G401.6 (cell line): ENCODE data around the gene ZNF787.
A peak's percentile ranks its signal among the peaks of the same experiment; 100 is the strongest.
"Not testable (repeated sequence)": the region's sequence is repeated elsewhere in the genome, so short reads cannot be mapped to it uniquely, and the experiment has no call there.

ENCODE experiments used
- FAIRE-seq: peaks from 2 replicates; lab custom pipeline; 2012; peaks lifted over from hg19 to GRCh38; lab: Jason Lieb, UNC

Gene ZNF787

DNA sequence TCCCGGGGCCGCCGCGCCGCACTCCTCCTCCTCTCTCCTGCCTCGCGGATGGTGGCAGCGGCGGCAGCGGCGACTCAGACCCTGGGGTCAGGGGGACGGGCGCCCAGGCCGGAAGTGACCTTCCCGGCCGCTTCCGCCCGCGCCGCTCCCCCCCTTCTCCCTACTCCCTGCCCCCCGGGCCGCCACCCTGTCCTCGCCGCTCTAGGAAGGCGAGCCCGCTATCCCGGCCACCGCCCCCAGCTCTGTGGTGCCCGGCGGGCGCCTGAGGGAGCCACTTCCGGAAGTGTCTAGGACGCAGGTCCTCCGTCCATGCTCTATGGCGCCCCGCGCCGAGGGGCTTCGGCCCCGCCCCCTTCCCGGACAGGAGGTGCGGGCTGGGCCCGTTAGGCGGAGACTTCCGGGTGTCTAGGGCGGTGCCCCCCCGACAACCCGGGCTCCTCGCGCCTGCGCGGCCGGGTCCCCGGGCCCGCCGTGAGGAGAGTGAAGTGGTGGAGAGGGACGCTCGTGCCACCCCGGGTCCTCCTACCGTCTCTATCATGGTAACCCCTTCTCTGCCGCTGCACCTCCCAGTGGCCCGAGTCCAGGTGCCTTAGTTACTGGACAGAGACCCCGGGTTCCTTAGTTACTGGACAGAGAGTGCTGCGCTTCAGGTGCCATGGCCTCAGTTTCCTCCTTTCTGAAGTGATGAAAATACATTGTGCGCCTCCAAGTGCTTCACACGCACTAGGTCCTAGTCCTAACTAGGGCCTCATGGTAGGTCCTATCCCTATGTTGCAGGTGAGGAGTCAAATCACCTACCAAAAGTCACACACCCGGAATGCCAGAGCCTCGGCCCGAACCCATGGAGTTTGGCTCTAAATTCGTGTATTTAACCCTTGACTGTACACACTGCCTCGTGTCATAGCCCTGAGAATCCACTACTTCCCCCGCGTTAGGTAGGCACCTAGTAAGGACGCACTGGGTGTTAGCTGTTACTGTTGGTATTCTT, at the start of gene ZNF787:
ZNF787 (minus strand) TSS at position 116 of the 988 bp plus-strand sequence. CDS start 18,078 bp downstream, outside the sequence.
- FAIRE-seq, result peak; percentile 97

- FAIRE-seq, result no peak
These were observed 49.2 kb upstream of the ZNF787 start for GRCh38 chr19:56170261-56170660.

GRCh38 chr19:56167064-56167578, 46.0 kb upstream of the ZNF787 start:
- FAIRE-seq, result no peak

- FAIRE-seq, result no peak
These were observed 42.0 kb upstream of the ZNF787 start for GRCh38 chr19:56163097-56163496.

DNA sequence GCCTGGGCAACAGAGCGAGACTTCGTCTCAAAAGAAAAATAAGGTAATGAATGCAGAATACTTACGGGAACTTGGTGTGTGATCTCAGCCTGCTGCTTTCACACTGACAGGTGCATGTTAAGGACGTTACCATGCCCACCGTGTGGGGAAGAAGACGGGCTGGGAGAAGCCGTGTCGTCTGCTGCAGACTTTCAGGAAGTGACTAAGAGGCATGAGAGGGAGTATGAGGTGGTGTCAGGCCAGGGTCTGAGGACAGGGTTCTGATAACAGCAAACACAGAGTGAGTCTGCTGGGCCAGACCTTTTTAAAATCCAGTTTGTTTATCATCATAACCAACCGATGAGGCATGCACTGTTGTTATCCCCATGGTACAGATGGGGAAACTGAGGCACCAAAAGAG, 41.2 kb upstream of the ZNF787 start:
- FAIRE-seq, result no peak

DNA sequence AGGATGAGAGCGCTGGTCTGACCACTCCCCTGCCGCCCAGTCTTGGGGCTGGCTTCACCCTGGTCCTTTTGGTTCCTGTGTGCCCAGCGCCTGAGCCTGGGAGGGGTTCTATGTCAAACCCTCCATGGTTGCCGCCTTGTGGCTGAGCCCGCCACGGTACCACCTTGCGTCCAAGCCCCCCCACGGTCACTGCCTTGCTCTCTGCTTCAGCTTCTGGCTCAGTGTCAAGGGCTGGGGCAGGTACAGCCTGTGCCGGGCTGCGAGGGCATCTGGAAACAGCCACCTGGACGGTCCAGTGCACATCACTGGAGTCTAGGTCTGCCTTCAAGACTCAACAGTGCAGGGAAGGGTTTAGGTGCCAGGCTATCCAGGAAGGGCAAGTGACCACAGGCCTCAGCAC, 40.4 kb upstream of the ZNF787 start:
- no peak for FAIRE-seq

DNA sequence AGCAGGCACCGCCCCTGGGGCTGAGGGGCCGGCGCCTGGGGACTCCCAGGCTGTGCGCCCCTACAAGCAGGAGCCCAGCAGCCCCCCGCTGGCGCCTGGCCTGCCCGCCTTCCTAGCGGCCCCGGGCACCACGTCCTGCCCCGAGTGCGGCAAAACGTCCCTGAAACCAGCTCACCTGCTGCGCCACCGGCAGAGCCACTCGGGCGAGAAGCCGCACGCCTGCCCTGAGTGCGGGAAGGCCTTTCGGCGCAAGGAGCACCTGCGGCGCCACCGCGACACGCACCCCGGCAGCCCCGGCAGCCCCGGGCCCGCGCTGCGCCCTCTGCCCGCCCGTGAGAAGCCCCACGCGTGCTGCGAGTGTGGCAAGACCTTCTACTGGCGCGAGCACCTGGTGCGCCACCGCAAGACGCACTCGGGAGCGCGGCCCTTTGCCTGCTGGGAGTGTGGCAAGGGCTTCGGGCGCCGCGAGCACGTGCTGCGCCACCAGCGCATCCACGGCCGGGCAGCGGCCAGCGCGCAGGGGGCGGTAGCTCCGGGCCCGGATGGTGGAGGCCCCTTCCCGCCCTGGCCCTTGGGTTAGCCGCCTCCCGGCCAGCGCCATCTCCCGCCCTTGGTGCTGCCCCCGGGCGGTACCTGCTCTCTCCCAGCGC, 38.7 kb upstream of the ZNF787 start:
- no peak for FAIRE-seq

- FAIRE-seq, result no peak
These were observed 38.0 kb upstream of the ZNF787 start for GRCh38 chr19:56159009-56159559.

DNA sequence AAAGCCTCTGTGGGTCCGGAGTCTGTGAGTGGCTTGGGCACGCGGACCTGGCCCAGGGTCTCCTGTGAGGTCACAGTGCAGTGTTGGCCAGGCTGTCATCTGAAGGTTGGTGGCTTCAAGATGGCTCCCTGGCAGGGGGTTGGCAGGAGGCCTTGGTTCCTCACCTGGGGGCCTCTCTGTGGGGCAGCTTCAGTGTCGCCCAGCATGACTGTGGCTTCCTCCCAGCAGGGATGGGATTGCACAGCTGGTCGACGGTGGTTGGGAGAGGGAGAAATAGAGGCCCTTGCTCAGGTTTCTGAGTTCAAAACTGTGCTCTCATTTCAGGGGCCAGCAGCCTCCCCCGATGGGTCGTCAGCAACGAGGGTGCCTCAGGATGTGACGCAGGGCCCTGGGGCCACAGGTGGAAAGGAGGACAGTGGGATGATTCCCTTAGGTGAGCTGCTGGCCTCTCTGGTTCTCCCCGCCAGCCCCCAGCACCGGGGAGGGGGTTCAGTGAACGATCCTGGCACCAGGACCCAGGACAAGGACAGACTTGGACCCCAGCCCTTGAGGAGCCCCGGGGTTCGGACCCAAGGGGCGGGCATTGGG, 37.2 kb upstream of the ZNF787 start:
- no peak for FAIRE-seq

DNA sequence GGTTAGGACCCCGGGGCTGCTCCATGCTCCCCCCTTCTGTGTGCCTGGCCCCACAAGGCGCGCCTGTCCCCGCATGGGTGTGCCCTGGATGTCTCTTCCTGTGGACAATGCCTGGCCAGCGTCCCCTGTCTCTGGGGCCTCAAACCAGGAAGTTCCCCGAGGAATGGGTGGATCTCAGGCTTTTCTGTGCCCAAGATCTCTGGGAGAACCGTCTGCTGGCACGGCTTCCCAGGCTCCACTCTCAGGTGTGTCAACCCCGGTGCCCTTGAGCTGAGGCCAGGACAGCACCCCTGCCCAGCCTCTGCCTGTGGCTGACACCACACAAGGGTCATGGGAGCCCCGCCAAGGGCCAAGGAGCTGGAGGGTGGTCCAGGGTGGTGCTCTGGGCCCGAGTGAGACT, 35.7 kb upstream of the ZNF787 start:
- no peak for FAIRE-seq

- FAIRE-seq, result no peak
These were observed 34.1 kb upstream of the ZNF787 start for GRCh38 chr19:56155124-56155687.

DNA sequence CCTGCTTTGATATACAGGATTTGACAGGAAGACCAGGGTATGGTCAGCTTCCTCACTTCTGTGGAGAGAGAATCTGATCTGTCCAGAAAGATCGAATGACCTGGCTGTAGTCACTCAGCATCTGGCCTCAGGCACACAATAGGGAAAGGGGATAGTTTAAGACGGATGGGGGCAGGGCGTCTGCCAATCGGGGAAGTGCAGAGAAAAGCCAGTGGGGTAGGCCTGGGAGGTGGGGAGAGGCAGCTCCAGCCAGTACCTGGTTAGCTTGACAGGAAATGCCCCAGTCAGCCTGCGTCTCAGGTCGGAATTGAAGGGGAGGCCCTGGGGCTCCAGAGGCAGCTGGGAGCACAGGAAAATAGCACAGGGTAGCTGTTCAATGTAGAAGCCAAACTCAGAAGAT, 32.4 kb upstream of the ZNF787 start:
- no peak for FAIRE-seq

- FAIRE-seq, result no peak
These were observed 31.5 kb upstream of the ZNF787 start for GRCh38 chr19:56152644-56153043.

- FAIRE-seq, result no peak
These were observed 29.3 kb upstream of the ZNF787 start for GRCh38 chr19:56150358-56150757.

- FAIRE-seq, result no peak
These were observed 28.6 kb upstream of the ZNF787 start for GRCh38 chr19:56149656-56150038.

- FAIRE-seq, result not testable (repeated sequence)
These were observed 28.0 kb upstream of the ZNF787 start for GRCh38 chr19:56148955-56149655.

DNA sequence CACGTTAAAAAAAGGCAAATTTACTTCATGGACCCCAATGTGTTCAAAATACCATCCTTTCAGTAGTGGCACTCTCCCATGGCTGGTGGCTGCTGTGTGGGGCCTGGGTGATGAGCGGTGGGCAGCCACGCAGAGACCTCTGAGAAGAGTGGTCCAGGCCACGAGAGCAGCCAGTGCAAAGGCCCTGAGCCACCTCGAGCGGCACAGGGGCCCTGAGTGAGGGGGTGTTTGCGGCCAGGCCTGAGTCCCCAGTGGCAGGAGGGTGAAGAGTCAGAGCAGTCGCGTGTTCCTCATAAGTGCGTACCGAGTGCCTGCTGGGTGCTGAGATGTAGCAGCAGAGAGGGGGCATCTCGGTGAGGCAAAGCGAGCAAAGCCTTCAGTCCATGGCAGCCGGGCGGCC, 27.0 kb upstream of the ZNF787 start:
- FAIRE-seq, result no peak

- no peak for FAIRE-seq
These were observed 26.2 kb upstream of the ZNF787 start for GRCh38 chr19:56147307-56147706.

DNA sequence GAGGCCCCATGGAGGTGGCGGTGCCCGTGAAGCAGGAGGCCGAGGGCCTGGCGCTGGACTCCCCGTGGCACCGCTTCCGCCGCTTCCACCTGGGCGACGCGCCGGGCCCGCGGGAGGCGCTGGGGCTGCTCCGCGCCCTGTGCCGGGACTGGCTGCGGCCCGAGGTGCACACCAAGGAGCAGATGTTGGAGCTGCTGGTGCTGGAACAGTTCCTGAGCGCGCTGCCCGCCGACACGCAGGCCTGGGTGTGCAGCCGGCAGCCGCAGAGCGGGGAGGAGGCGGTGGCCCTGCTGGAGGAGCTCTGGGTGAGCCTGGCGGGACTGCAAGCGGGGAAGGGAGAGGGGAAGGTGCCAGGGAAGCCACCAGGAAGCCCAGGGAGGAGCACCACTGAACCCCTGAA, 25.8 kb upstream of the ZNF787 start:
- no peak for FAIRE-seq

DNA sequence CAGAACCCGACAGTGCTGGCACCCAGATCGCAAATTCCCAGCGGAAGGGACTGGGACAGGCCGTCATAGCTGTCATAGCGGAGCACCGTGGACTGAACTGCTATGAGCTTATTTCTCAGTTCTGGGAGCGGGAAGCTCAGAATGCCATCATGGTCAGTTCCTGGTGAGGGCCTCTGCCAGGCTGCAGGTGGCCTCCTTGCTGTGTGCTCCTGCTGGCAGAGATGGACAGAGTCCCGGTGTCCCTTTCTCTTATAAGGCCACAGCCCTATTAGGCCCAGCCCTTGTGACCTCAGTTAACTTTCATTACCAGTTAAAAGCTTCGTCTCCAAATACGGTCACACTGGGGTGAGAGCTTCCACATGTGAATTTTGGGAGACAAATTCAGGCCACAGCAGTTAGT, 24.6 kb upstream of the ZNF787 start:
- no peak for FAIRE-seq

- no peak for FAIRE-seq
These were observed 23.7 kb upstream of the ZNF787 start for GRCh38 chr19:56144831-56145230.

GRCh38 chr19:56144376-56144775, 23.3 kb upstream of the ZNF787 start:
- no peak for FAIRE-seq
